Measurements from ENCODE around the gene SYNPO.

Gene SYNPO

DNA sequence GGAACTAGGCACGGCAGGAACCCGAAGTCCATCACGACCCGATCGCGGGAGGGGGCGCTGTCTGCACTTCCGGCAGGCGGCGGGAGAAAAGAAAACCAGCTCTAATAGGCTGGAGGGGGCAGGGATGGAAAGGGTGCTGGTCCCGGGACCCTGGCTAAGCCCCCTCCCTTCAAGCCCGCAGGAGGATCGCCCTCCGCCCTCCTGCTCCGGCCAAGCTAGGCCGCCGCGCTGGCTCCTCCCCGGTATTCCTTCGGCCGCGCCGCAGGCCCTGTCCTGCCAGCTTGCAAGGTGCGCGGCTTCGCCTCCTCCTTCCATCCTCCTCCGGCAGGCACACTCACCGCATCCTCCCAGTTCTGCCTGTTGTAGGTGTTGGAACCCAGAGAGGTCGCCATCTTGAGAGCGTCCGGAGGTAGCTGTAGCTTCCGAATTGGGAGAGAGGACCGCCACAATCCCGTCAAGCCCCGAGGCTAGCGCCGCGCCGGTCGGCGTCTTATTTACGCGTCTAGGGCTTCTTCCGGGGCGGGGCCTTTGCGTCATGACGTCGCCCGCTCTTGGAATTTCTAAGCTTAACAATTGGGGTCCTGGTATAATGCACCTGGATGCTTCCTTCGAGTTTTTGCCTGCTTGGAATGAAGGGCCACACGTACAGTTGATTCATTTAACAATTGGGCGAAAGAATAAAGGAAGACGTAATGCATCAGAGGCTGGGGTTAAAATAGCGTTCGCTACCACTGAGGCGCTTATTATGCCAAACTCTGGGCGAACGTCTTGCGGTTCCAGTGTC is 60.3 kb downstream of the SYNPO start, which contains the start of gene RBM22:
RBM22 (minus strand) TSS at position 469 of the 784 bp plus-strand sequence; CDS start at position 392, 77 bp downstream.
- peak; percentile 83 for DNase-seq

DNA sequence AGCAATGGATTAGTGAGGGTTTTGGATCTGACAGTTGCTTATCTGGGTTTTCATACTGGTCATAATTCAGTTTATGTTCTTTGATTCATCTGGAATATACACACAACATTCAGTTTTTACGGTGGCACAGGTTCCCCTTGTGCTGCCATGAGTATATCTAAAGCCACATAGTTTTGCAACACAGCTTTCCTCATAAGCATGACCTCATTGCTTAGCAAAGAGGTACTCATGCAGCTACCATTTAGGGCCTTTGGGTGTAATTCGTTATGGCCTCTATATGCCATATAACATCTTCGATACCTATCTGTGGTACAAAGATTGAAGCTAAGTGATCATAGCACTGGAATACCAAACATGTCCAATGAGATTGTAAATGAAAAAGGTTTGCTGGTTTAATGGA is 63.3 kb downstream of the SYNPO start:
- no peak for DNase-seq

- no peak for DNase-seq
These were observed 66.4 kb downstream of the SYNPO start for GRCh38 chr5:150706776-150707390.
